Right atrium auricular region (tissue), 2 donors: ENCODE data around the gene ATXN7L2. TPM values are rescaled to one million over a fixed set of nuclear protein-coding genes. Genes with fewer than 3 reads are reported as not detected.
A peak's percentile ranks its signal among the peaks of the same experiment; 100 is the strongest.

ENCODE experiments used
- DNase-seq: peaks from one replicate; pipeline ENCODE4 v3.0.0-alpha.2; 2019; ENCODE audit warnings: low spot score
- H3K27ac ChIP-seq, 2 donors: fragments of 200-600 bp; sonication (generic); 1 replicate in 1 of 2; 2 replicates in 1 of 2; pipeline ENCODE4 v1.5.1; 2016 to 2019
- H3K27me3 ChIP-seq, 2 donors: fragments of 200-600 bp; sonication (generic); one replicate each; pipeline versions ENCODE4 v1.5.1 to v1.6.0; 2017 to 2019
- H3K36me3 ChIP-seq: fragments of 200-600 bp; sonication (generic); one replicate; pipeline ENCODE4 v1.5.1; 2016
- H3K4me1 ChIP-seq, 2 donors: fragments of 200-600 bp; sonication (generic); one replicate each; pipeline versions ENCODE4 v1.5.1 to v1.6.0; 2017 to 2019
- H3K4me3 ChIP-seq, 2 donors: fragments of 200-600 bp; sonication (generic); 1 replicate in 1 of 2; 2 replicates in 1 of 2; pipeline ENCODE4 v1.5.1; 2017 to 2019; ENCODE audit warnings: mild to moderate bottlenecking in 1 of 2, moderate library complexity in 1 of 2
- H3K9me3 ChIP-seq, 2 donors: fragments of 200-600 bp; sonication (generic); one replicate each; pipeline ENCODE4 v1.5.1; 2019
- total RNA-seq, 2 donors: library from RNA; depleted of rRNA; stranded (reverse); fragments of >200 nt; gene quantifications; one replicate each; pipeline ENCODE4 v1.1.0, GENCODE V29; 2016
- TF ChIP-seq, protein P1 (sequence below), 2 donors: fragments of 200-600 bp; sonication (generic); IDR thresholded peaks; one replicate each; pipeline ENCODE4 v1.5.1; 2019; ENCODE audit warnings: antibody characterized with exemption in 2 of 2

ATXN7L2 gene
- total RNA-seq, 2 donors from 2014 or later, result 2.4 to 3.5 TPM

DNA sequence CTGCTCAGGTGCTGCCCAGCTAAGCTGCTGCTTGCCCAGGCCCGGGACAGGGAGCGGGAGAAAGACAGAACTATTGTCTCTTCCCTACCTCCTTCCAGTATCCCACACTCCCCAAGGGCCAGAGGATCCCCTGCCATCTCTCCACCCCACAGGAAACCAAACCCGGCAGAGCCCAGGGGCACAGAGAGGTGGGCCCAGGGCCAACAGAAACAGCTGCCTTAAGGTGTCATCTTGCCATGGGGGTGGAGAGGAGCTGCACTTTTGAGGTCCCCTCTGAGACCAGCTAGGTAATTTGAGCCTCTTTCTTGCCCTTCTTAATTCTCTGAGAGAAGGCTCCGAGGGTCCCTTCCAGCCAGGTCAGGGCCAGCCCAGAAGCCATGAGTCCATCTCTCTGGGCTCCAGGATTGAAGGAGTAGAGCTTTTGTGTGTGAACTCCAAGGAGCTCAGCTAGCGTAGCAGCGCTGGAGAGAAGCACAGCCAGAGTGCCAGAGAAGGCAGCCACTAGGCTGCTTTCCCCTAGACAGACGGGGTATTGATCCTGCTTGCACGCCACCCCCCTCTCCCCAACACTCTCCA, 46.3 kb downstream of the ATXN7L2 start:
- H3K36me3 ChIP-seq, result no peaks in the 10 kb centered on the region
- TF ChIP-seq, protein P1, sequence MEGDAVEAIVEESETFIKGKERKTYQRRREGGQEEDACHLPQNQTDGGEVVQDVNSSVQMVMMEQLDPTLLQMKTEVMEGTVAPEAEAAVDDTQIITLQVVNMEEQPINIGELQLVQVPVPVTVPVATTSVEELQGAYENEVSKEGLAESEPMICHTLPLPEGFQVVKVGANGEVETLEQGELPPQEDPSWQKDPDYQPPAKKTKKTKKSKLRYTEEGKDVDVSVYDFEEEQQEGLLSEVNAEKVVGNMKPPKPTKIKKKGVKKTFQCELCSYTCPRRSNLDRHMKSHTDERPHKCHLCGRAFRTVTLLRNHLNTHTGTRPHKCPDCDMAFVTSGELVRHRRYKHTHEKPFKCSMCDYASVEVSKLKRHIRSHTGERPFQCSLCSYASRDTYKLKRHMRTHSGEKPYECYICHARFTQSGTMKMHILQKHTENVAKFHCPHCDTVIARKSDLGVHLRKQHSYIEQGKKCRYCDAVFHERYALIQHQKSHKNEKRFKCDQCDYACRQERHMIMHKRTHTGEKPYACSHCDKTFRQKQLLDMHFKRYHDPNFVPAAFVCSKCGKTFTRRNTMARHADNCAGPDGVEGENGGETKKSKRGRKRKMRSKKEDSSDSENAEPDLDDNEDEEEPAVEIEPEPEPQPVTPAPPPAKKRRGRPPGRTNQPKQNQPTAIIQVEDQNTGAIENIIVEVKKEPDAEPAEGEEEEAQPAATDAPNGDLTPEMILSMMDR (IDR thresholded peaks at IDR 0.05), result no peak
- no peak for DNase-seq
- no peaks in the 10 kb centered on the region for H3K27me3 ChIP-seq
- H3K27ac ChIP-seq, result no peak overlapping the region
- no peak overlapping the region for H3K4me3 ChIP-seq
- H3K9me3 ChIP-seq, result no peaks in the 10 kb centered on the region
- peaks cover 0 to 35% of the 10 kb centered on the region in 2 donors for H3K4me1 ChIP-seq

- Histone ChIP-seq H3K36me3 (no peaks in the 10 kb centered on the region), H3K27ac (no peak overlapping the region)
Measured at GRCh38 chr1:109530457-109531087, 46.9 kb downstream of the ATXN7L2 start.

GRCh38 chr1:109531380-109531779, 47.7 kb downstream of the ATXN7L2 start:
- Histone ChIP-seq H3K9me3 (no peaks in the 10 kb centered on the region), H3K4me1 (peaks cover 0 to 48% of the 10 kb centered on the region in 2 donors), H3K36me3 (no peaks in the 10 kb centered on the region), H3K27ac (no peak overlapping the region), H3K27me3 (no peaks in the 10 kb centered on the region), H3K4me3 (no peak overlapping the region)
- peak; percentile 26 for DNase-seq
- TF ChIP-seq, protein P1 (IDR thresholded peaks at IDR 0.05), result no peak

More at GRCh38 chr1:109530457-109531087, 46.9 kb downstream of the ATXN7L2 start:
- Histone ChIP-seq H3K27me3 (no peaks in the 10 kb centered on the region), H3K4me3 (no peak overlapping the region), H3K4me1 (peaks cover 0 to 41% of the 10 kb centered on the region in 2 donors), H3K9me3 (no peaks in the 10 kb centered on the region)
- TF ChIP-seq, protein P1 (IDR thresholded peaks at IDR 0.05), result no peak
- no peak for DNase-seq

GRCh38 chr1:109531826-109532364, 48.2 kb downstream of the ATXN7L2 start:
- Histone ChIP-seq H3K27ac (no peak overlapping the region), H3K36me3 (no peaks in the 10 kb centered on the region), H3K27me3 (no peaks in the 10 kb centered on the region), H3K4me1 (peaks cover 0 to 53% of the 10 kb centered on the region in 2 donors), H3K4me3 (peak overlapping the region in 1 of 2 donors; percentile 28), H3K9me3 (no peaks in the 10 kb centered on the region)
- DNase-seq, result no peak
- TF ChIP-seq, protein P1 (IDR thresholded peaks at IDR 0.05), result no peak

GRCh38 chr1:109532365-109533136, 48.8 kb downstream of the ATXN7L2 start:
- peak; percentile 89 for DNase-seq
- H3K27ac ChIP-seq, result peak overlapping the region; percentile 37 to 49
- H3K4me3 ChIP-seq, result peak overlapping the region in 1 of 2 donors; percentile 28
- TF ChIP-seq, protein P1 (IDR thresholded peaks at IDR 0.05), result peak; percentile 94 to 99
- peaks cover 0 to 55% of the 10 kb centered on the region in 2 donors for H3K4me1 ChIP-seq
- H3K36me3 ChIP-seq, result no peaks in the 10 kb centered on the region
- H3K9me3 ChIP-seq, result no peaks in the 10 kb centered on the region
- H3K27me3 ChIP-seq, result no peaks in the 10 kb centered on the region
